CD8-positive, alpha-beta memory T cell (primary cell): ENCODE data around the gene CEP19. TPM values are rescaled to one million over a fixed set of nuclear protein-coding genes. Genes with fewer than 3 reads are reported as not detected.
A peak's percentile ranks its signal among the peaks of the same experiment; 100 is the strongest.

Source experiments
- CTCF ChIA-PET: fragments of 350-600 bp; sonication (Branson Sonifier 250); formaldehyde crosslinking; loops from one replicate; lab custom pipeline; 2021; ENCODE audit warnings: antibody characterized with exemption; lab: Charles Lee
- POLR2A ChIA-PET: fragments of 350-600 bp; sonication (Branson Sonifier 250); formaldehyde crosslinking; loops from one replicate; lab custom pipeline; 2021; ENCODE audit warnings: antibody characterized with exemption; lab: Charles Lee
- DNase-seq, 5 donors: peaks; one replicate each; pipeline versions ENCODE4 v3.0.0 to v3.0.0-alpha.2; 2020 to 2022; ENCODE audit warnings: mixed read lengths in 1 of 5
- H3K27ac ChIP-seq: one replicate; pipeline ENCODE4 v1.7.0; 2013; ENCODE audit warnings: low read depth, mild to moderate bottlenecking, low read length, moderate library complexity
- H3K27me3 ChIP-seq: 2 replicates; pipeline ENCODE4 v1.7.0; 2013; ENCODE audit warnings: low read length, mild to moderate bottlenecking; ENCODE audit not compliant: insufficient read depth, poor library complexity, severe bottlenecking
- H3K36me3 ChIP-seq: 2 replicates; pipeline ENCODE4 v1.7.0; 2013; ENCODE audit warnings: mild to moderate bottlenecking, low read length, moderate library complexity; ENCODE audit not compliant: insufficient read depth
- H3K4me1 ChIP-seq: 2 replicates; pipeline ENCODE4 v1.7.0; 2013; ENCODE audit warnings: mild to moderate bottlenecking, low read length, moderate library complexity; ENCODE audit not compliant: insufficient read depth
- H3K4me3 ChIP-seq: 2 replicates; pipeline ENCODE4 v1.7.0; 2013; ENCODE audit warnings: mild to moderate bottlenecking, low read length
- H3K9me3 ChIP-seq: 2 replicates; pipeline ENCODE4 v1.7.0; 2013; ENCODE audit warnings: mild to moderate bottlenecking, low read length
- H3K27ac Mint-ChIP-seq, 8 donors: one replicate each; pipeline ENCODE4 v1.8.0; 2020 to 2021; ENCODE audit warnings: mixed read lengths in 8 of 8, mild to moderate bottlenecking in 6 of 8, inconsistent platforms in 3 of 8, moderate library complexity in 3 of 8
- H3K27me3 Mint-ChIP-seq, 2 donors: one replicate each; pipeline ENCODE4 v1.8.0; 2020 to 2021; ENCODE audit warnings: mixed read lengths in 2 of 2, mild to moderate bottlenecking in 1 of 2, moderate library complexity in 1 of 2
- H3K36me3 Mint-ChIP-seq, 3 donors: one replicate each; pipeline ENCODE4 v1.8.0; 2020 to 2021; ENCODE audit warnings: mixed read lengths in 3 of 3, inconsistent platforms in 1 of 3, mild to moderate bottlenecking in 1 of 3
- H3K4me1 Mint-ChIP-seq, 3 donors: one replicate each; pipeline ENCODE4 v1.8.0; 2020 to 2021; ENCODE audit warnings: mixed read lengths in 3 of 3, inconsistent platforms in 1 of 3, mild to moderate bottlenecking in 1 of 3
- H3K4me3 Mint-ChIP-seq, 7 donors: one replicate each; pipeline ENCODE4 v1.8.0; 2020 to 2021; ENCODE audit warnings: mixed read lengths in 7 of 7, mild to moderate bottlenecking in 6 of 7, moderate library complexity in 4 of 7, inconsistent platforms in 2 of 7
- H3K9me3 Mint-ChIP-seq, 5 donors: one replicate each; pipeline ENCODE4 v1.8.0; 2020 to 2022; ENCODE audit warnings: mixed read lengths in 5 of 5, mild to moderate bottlenecking in 3 of 5, moderate library complexity in 2 of 5, inconsistent platforms in 1 of 5
- polyA plus RNA-seq: library from polyadenylated mRNA; unstranded; fragments of 300-500 nt; fragmentation: Illumina TruSeq; gene quantifications from one replicate; pipeline ENCODE4 v1.2.3, GENCODE V29; 2021
- total RNA-seq, 2 experiments: library from RNA; stranded (reverse); gene quantifications; one replicate each; pipeline ENCODE4 v1.2.3, GENCODE V29; 2021

The CEP19 gene
- total and polyA plus RNA-seq, 3 experiments from 2014 or later: 7.3 to 7.4 (median 7.4) TPM

DNA sequence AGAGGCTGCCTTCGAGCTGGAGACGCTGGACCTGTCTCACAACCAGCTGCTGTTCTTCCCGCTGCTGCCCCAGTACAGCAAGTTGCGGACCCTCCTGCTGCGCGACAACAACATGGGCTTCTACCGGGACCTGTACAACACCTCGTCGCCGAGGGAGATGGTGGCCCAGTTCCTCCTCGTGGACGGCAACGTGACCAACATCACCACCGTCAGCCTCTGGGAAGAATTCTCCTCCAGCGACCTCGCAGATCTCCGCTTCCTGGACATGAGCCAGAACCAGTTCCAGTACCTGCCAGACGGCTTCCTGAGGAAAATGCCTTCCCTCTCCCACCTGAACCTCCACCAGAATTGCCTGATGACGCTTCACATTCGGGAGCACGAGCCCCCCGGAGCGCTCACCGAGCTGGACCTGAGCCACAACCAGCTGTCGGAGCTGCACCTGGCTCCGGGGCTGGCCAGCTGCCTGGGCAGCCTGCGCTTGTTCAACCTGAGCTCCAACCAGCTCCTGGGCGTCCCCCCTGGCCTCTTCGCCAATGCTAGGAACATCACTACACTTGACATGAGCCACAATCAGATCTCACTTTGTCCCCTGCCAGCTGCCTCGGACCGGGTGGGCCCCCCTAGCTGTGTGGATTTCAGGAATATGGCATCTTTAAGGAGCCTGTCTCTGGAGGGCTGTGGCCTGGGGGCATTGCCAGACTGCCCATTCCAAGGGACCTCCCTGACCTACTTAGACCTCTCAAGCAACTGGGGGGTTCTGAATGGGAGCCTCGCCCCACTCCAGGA lies 51.5 kb downstream of the CEP19 start:
- no peaks in the 10 kb centered on the region for H3K9me3 Mint-ChIP-seq
- ChIA-PET CTCF (interaction anchor here (1.1 to 1.4 kb wide), 3 partner anchors 23 to 51 kb away, joined by 3 to 4 read pairs (median 4); no protein-coding TSS in a partner anchor), POLR2A (no interaction called here)
- no peak for DNase-seq
- Histone ChIP-seq H3K9me3 (no peaks in the 10 kb centered on the region), H3K36me3 (peaks cover 6% of the 10 kb centered on the region), H3K27me3 (no peaks in the 10 kb centered on the region), H3K27ac (no peak overlapping the region), H3K4me1 (no peaks in the 10 kb centered on the region), H3K4me3 (no peak overlapping the region)
- peaks cover 0 to 2% (median 0%) of the 10 kb centered on the region in 3 donors for H3K4me1 Mint-ChIP-seq
- H3K27me3 Mint-ChIP-seq: no peaks in the 10 kb centered on the region
- peak overlapping the region in 1 of 8 donors; percentile 52 for H3K27ac Mint-ChIP-seq
- H3K4me3 Mint-ChIP-seq: no peak overlapping the region
- H3K36me3 Mint-ChIP-seq: peaks cover 4 to 69% (median 9%) of the 10 kb centered on the region in 3 donors

- H3K4me1 ChIP-seq: no peaks in the 10 kb centered on the region
- H3K27ac ChIP-seq: no peak overlapping the region
- H3K27me3 ChIP-seq: no peaks in the 10 kb centered on the region
- ChIA-PET POLR2A (no interaction called here), CTCF (interaction anchor here (1.4 kb wide), 1 partner anchor 50 kb away, joined by 4 read pairs; no protein-coding TSS in a partner anchor)
- H3K9me3 ChIP-seq: no peaks in the 10 kb centered on the region
- Mint-ChIP-seq H3K9me3 (no peaks in the 10 kb centered on the region), H3K36me3 (peaks cover 4 to 73% (median 10%) of the 10 kb centered on the region in 3 donors), H3K27me3 (no peaks in the 10 kb centered on the region), H3K27ac (peak overlapping the region in 2 of 8 donors; percentile 69 to 81), H3K4me1 (peaks cover 0 to 2% (median 0%) of the 10 kb centered on the region in 3 donors), H3K4me3 (no peak overlapping the region)
- peaks cover 6% of the 10 kb centered on the region for H3K36me3 ChIP-seq
- no peak for DNase-seq
- H3K4me3 ChIP-seq: no peak overlapping the region
Observed at GRCh38 chr3:196659901-196660351, 52.1 kb downstream of the CEP19 start.

Other genes with a start within 250 kb of the CEP19 start
- 10 to 100 TPM; 29.8 to 31.1 TPM for gene RNF168, start 208.5 kb downstream of the CEP19 start, total RNA-seq
- gene RNF168, start 208.5 kb downstream of the CEP19 start, polyA plus RNA-seq: 12.9 TPM
- gene SMCO1, start 196.9 kb downstream of the CEP19 start, total RNA-seq: not detected
- gene SMCO1, start 196.9 kb downstream of the CEP19 start, polyA plus RNA-seq: not detected
- gene WDR53, start 143.7 kb downstream of the CEP19 start, total RNA-seq: 10 to 100 TPM; 26.7 to 28.8 TPM
- gene WDR53, start 143.7 kb downstream of the CEP19 start, polyA plus RNA-seq: 21.5 TPM
- gene FBXO45, start 143.6 kb downstream of the CEP19 start, total RNA-seq: 10 to 100 TPM; 29.3 to 30.1 TPM
- gene FBXO45, start 143.6 kb downstream of the CEP19 start, polyA plus RNA-seq: 5.6 TPM
- 10 to 100 TPM; 15.6 to 17.0 TPM for gene NRROS, start 72.6 kb downstream of the CEP19 start, total RNA-seq
- 3.5 TPM for gene NRROS, start 72.6 kb downstream of the CEP19 start, polyA plus RNA-seq
- 10 to 100 TPM; 49.0 to 50.5 TPM for gene PIGX, start 127 bp upstream of the CEP19 start, total RNA-seq
- gene PIGX, start 127 bp upstream of the CEP19 start, polyA plus RNA-seq: 38.7 TPM
- gene PAK2, start 27.6 kb upstream of the CEP19 start, total RNA-seq: 10 to 100 TPM; 81.2 to 85.4 TPM
- gene PAK2, start 27.6 kb upstream of the CEP19 start, polyA plus RNA-seq: 38.0 TPM
- 10 to 100 TPM; 39.6 to 40.9 TPM for gene SENP5, start 155.7 kb upstream of the CEP19 start, total RNA-seq
- 9.6 TPM for gene SENP5, start 155.7 kb upstream of the CEP19 start, polyA plus RNA-seq
- gene NCBP2, start 230.3 kb upstream of the CEP19 start, total RNA-seq: 100 to 1,000 TPM; 127 to 131 TPM
- gene NCBP2, start 230.3 kb upstream of the CEP19 start, polyA plus RNA-seq: 70.7 TPM